GM21825 (cell line): ENCODE results near the gene NDUFB11.

Source experiments
- ATAC-seq: cut with Tn5 transposase; IDR thresholded peaks from one replicate; pipeline ENCODE4 v1.9.1; 2021; ENCODE audit warnings: mild to moderate bottlenecking, moderate library complexity; ENCODE audit not compliant: unreplicated experiment

NDUFB11 gene

DNA sequence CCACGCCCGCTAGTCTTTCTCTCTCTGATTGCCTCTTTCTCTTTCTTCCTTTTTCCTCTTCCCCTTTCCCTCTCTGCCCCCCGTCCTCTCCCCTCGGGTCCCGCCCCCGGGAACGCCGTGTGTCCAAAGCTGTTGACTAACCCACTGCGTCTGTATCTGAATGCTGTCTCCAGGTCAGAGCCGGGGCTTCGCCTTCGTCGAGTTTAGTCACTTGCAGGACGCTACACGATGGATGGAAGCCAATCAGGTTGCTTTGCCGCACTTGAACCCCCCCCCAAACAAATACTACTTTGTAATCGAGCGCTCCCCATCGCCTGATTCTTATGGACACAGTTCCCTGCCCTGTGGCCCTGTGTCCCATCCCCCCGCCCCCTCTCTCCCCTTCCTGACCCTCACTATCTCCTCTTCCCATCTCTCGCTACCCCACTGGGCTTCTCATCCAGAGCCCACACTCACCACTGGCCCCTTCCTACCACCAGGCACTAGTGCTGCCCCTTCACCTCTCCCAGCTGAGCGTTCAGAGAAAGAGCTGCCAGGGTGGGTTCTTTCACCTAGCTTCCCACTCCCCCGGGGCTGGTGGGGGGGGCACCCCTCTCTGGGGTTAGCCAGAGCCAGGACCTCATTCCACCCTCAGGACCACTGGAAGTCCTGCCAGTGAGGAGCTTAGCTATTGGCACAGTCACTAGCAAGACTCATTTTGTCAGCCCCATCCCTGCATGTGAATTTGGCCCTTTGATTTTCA lies 30.5 kb upstream of the NDUFB11 start:
- ATAC-seq, result no peak

GRCh38 chrX:47174376-47174775 lies 29.9 kb upstream of the NDUFB11 start:
- ATAC-seq, result no peak

DNA sequence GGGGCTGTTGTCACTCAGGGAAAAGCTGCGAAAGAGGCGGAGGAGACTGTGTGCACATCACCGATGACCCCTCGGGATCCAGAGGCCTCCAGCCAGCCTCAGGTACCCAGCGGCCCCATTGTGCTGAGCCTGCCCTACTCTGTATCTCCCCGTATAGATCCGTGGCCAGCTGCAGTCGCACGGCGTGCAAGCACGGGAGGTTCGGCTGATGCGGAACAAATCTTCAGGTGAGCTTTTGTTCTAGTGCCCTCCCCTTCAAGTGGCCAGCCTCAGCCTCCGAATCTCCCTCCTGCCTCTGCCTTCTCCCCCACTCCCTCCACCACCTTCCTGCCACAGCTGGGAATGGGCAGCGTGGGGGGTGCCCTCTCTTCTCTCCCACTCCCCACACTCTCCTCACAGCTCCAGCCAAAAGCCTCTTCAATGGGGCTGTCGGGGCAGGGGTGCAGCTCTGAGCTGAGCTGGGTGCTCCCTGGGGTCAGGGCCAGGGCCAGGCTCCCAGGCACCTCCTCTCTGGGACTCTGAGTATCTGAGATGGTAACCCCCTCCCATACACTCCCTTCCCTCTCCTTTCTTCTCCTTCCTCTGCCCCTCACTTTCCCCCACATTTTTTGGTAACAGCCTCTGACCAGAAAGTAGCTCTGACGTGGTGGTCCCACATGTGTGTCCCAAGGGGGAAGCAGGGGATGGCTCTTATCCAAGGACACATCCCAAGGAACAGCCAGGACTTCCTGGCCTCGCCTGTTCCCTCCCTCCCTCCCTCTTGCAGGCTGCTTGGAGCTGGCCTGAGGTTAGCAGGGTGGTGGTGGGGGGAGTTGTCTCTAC lies 28.7 kb upstream of the NDUFB11 start:
- ATAC-seq, result no peak

DNA sequence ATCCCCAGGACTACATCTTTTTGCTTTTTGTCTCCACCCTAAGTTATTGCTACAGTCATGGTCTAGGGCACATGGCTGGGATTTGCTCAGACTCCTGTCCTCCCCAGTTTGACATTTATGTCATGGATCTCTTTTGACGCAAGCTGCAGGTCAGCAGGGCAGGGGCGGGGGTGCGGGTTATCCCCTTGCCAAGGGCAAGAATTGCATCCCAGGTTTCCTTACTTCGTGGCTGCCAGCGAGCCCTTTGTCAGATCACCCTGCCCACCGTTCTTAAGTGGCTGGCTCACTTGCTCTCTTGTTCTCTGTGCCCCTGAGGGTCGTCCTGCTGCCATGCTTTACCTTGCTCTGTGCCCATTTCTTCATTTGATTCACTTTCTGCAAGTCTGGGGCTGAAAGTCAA lies 28.0 kb upstream of the NDUFB11 start:
- no peak for ATAC-seq

DNA sequence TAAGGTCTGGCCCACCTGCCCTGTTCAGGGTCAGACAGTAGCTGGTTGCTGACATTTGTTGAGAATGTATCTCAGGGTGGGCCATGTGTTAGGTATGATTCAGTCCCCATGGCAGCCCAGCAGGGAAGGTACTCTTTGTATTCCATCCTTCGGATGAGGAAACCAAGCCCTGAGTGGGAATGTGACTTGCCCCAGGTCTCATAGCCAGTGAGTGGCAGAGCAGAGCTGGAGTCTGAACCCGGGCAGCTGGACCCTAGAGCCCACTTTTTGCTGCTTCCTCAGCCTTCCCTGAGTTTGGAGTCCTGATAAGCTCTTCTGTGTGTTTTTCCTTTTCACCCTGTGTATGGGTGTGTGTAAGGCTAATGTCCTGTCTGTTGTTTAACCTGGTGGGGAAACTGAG lies 27.5 kb upstream of the NDUFB11 start:
- no peak for ATAC-seq

GRCh38 chrX:47170861-47171692 lies 26.6 kb upstream of the NDUFB11 start:
- ATAC-seq, result no peak

GRCh38 chrX:47169726-47170515 lies 25.4 kb upstream of the NDUFB11 start:
- ATAC-seq, result no peak

DNA sequence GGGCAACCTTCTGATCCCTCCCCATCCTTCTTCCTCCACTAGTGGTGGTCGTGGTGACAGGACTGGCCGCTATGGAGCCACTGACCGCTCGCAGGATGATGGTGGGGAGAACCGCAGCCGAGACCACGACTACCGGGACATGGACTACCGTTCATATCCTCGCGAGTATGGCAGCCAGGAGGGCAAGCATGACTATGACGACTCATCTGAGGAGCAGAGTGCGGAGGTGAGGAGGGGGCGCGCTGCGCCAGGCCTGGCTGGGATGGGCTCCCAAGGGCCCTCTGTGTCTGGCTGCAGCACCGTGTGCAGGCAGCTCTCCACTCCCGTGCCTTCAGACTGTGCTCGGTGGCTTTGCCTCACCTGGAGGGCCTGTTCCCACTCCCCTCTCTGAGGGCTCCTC lies 24.8 kb upstream of the NDUFB11 start:
- no peak for ATAC-seq

GRCh38 chrX:47168495-47169073 lies 24.1 kb upstream of the NDUFB11 start:
- no peak for ATAC-seq

- ATAC-seq, result no peak
These were observed 21.6 kb upstream of the NDUFB11 start for GRCh38 chrX:47166126-47166525.

DNA sequence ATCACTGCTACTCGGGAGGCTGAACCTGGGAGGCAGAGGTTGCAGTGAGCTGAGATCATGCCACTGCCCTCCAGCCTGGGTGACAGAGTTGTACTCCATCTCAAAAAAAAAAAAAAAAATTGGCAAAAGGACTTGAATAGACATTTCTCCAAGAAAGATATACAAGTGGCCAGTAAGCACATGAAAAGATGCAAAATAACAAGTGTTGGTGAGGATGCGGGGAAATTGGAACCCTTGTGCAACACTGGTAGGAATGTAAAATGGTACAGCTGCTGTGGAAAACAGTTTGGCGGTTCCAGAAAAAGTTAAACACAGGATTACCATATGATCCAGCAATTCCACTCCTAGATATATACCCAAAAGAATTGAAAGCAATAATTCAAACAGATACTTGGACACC lies 19.9 kb upstream of the NDUFB11 start:
- no peak for ATAC-seq

- no peak for ATAC-seq
These were observed 18.6 kb upstream of the NDUFB11 start for GRCh38 chrX:47162927-47163583.

DNA sequence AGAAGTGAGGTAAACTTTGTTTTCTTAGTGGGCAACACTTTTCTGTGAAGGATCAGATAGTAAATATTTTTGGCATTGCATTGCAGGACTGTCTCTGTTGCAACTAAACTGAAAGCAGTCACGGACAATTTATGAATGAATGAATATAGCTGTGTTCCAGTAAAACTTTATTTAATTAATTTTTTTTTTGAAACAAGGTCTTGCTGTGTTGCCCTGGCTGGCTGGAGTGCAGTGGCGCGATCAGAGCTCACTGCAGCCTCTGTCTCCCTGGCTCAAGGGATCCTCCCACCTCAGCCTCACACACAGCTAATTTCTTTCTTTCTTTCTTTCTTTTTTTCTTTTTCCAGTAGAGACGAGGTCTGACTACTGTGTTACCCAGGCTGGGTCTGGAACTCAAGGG lies 16.3 kb upstream of the NDUFB11 start:
- no peak for ATAC-seq

DNA sequence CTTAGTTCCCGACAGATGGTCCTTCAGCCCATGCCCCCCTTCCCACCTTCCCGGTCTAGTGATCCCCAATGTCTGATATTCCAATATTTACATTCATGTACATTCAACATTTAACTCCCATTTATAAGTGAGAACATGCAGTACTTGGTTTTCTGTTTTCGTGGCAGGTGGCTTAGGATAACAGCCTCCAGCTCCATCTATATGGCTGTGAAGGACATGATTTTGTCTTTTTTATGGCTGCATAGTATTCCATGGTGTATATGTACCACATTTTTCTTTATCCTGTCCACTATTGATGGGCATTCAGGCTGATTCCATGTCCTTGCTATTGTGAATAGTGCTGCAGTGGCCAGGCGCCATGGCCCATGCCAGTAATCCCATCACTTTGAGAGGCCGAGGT lies 14.3 kb upstream of the NDUFB11 start:
- no peak for ATAC-seq

- ATAC-seq, result no peak
These were observed 13.6 kb upstream of the NDUFB11 start for GRCh38 chrX:47158131-47158530.

- no peak for ATAC-seq
These were observed 12.4 kb upstream of the NDUFB11 start for GRCh38 chrX:47156611-47157520.

DNA sequence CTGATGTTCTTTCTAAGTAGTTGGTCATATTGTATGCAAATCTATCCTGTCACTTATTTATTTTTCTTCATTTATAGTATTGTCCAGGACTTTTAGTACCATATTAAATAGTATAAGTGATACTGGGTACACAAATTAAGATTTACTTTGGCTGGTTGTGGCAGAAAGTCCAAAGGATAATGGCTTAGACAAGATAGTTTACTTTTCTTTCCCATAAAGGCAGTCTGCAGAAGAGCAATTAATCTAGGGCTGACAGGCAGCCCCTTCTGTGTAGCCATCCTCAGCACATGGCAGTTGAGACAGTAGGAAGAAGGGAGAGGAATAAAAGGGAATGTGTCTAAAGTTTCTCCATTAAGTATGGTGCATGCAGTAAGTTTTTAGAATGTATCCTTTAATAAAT lies 6.9 kb upstream of the NDUFB11 start:
- ATAC-seq, result no peak

DNA sequence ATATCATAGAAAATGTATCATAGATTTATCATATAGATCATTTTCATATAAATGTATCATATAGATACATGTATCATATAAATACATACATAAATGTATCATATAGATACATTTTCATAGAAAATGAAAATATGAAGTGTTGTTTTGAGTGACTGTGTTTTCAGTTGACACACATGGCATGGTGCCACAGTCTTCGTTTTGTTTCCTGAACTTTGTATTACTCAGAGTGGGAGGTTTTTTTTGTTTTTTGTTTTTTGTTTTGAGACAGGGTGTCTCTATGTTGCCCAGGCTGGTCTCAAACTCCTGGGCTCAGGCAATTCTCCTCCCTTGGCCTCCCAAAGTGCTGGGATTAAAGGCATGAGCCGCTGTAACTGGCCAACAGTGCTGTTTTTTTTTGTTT lies 4.4 kb upstream of the NDUFB11 start:
- ATAC-seq, result no peak
